ENCODE results near the gene EPS15. TPM values are rescaled to one million over a fixed set of nuclear protein-coding genes. Genes with fewer than 3 reads are reported as not detected.

The EPS15 gene
- polyA plus RNA-seq, 1 of the 3 experiments (the other 2 are of a cell fraction): 17.0 TPM

DNA sequence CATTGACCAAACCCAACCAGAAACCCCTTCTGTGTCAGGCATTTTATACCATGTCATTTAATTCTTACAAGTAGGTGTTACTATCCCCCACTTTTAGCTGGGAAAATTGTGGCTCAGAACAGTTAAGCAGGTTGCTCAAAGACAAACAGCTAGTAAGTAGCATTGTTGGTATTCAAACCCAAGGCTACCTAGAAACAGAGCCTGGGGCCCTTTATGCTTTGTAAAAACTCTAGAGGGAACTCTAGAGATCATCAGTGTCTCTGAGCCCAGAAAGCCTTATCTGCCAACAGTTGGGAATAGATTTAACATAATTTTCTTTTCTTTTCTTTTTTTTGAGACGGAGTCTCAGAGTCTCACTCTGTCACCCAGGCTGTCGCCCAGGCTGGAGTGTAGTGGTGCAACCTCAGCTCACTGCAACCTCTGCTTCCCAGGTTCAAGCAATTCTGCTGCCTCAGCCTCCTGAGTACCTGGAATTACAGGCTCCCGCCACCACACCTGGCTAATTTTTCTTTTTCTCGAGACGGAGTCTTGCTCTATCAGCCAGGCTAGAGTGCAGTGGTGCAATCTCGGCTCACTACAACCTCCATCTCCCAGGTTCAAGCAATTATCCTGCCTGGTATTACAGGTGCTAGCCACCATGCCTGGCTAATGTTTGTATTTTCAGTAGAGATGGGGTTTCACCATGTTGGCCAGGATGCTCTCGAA lies 49.3 kb upstream of the EPS15 start:
- no peak overlapping the region for H3K9ac ChIP-seq

GRCh38 chr1:51567653-51568052 lies 48.6 kb upstream of the EPS15 start:
- no peak overlapping the region for H3K4me3 ChIP-seq (ENCODE audit: low read depth in 2 of 2, low read length in 1 of 2)
- H4K20me1 ChIP-seq (ENCODE audit: insufficient read depth): no peaks in the 10 kb centered on the region
- H3K4me2 ChIP-seq: peak overlapping the region; percentile 36; the same call in 1 of the 2 replicates
- H3F3A ChIP-seq (replicated peaks; ENCODE audit: insufficient read depth): peaks cover 31% of the 10 kb centered on the region
- H3K27ac ChIP-seq (ENCODE audit: low read depth in 2 of 2, low read length in 1 of 2): peak overlapping the region; percentile 67 to 86; a peak in 3 of 4 replicates
- H3K9ac ChIP-seq: no peak overlapping the region; the same call in 1 of the 2 replicates
- no peaks in the 10 kb centered on the region for H3K79me2 ChIP-seq (ENCODE audit: insufficient read depth)
- no peak for DNase-seq
- POLR2A ChIA-PET: no interaction called here
- no peaks in the 10 kb centered on the region for H3K36me3 ChIP-seq (replicated peaks in 1 of 2; ENCODE audit: control insufficient read depth in 1 of 2, insufficient read depth in 2 of 2, low read length in 1 of 2)
- no peak overlapping the region for H2AFZ ChIP-seq (ENCODE audit: low read depth)
- CTCF ChIA-PET: interaction anchor here (0.8 to 1.8 kb wide), 2 partner anchors 49 to 201 kb away, joined by 3 to 6 read pairs; no protein-coding TSS in a partner anchor
- peaks cover 4 to 36% of the 10 kb centered on the region in 2 experiments; a peak in 3 of 4 replicates for H3K4me1 ChIP-seq (ENCODE audit: control insufficient read depth in 1 of 2, insufficient read depth in 2 of 2, low read depth in 1 of 2, low read length in 1 of 2)
- no peaks in the 10 kb centered on the region for H3K9me2 ChIP-seq
- no peaks in the 10 kb centered on the region for H3K27me3 ChIP-seq (ENCODE audit: insufficient read depth)
- H3K9me3 ChIP-seq: no peaks in the 10 kb centered on the region
- TF ChIP-seq FOXJ3 (CRISPR knock-in tag; IDR thresholded peaks at IDR 0.05): no peak
- peak; percentile 54; the same call in 1 of the 2 replicates for TF ChIP-seq TAF1 (IDR thresholded peaks at IDR 0.05; ENCODE audit: borderline replicate concordance, low read depth, low read length)
- no peak for TF ChIP-seq USF2 (IDR thresholded peaks at IDR 0.05; ENCODE audit: borderline replicate concordance, low read depth, low read length)
- TF ChIP-seq GATA2 (CRISPR knock-in tag; IDR thresholded peaks at IDR 0.05): no peak
- no peak for TF ChIP-seq MXI1 (IDR thresholded peaks at IDR 0.05; ENCODE audit: low read depth, low read length)
- peak; percentile 81 for TF ChIP-seq FOSL2 (IDR thresholded peaks at IDR 0.05; ENCODE audit: borderline replicate concordance, low read depth)
- peak; percentile 22; the same call in 1 of the 2 replicates for TF ChIP-seq RCOR1 (IDR thresholded peaks at IDR 0.05; ENCODE audit: low read length)
- peak; percentile 93; the same call in 1 of the 2 replicates for TF ChIP-seq SIN3A (IDR thresholded peaks at IDR 0.05; ENCODE audit: borderline replicate concordance, low read depth, low read length)
- no peak for TF ChIP-seq RAD21 (IDR thresholded peaks at IDR 0.05; ENCODE audit: low read length)
- peak; percentile 95 for TF ChIP-seq RXRA (IDR thresholded peaks at IDR 0.05; ENCODE audit: borderline replicate concordance, low read depth)
- TF ChIP-seq ELF1 (IDR thresholded peaks at IDR 0.05): no peak; the same call in 1 of the 2 replicates
- no peak; the same call in 1 of the 2 replicates for TF ChIP-seq YY1 (IDR thresholded peaks at IDR 0.05; ENCODE audit: low read depth)
- TF ChIP-seq MEF2A (IDR thresholded peaks at IDR 0.05; ENCODE audit: borderline replicate concordance, low read depth): peak; percentile 80
- TF ChIP-seq REST (IDR thresholded peaks at IDR 0.05; ENCODE audit: low read depth, low read length): peak; percentile 68
- TF ChIP-seq, protein P1, sequence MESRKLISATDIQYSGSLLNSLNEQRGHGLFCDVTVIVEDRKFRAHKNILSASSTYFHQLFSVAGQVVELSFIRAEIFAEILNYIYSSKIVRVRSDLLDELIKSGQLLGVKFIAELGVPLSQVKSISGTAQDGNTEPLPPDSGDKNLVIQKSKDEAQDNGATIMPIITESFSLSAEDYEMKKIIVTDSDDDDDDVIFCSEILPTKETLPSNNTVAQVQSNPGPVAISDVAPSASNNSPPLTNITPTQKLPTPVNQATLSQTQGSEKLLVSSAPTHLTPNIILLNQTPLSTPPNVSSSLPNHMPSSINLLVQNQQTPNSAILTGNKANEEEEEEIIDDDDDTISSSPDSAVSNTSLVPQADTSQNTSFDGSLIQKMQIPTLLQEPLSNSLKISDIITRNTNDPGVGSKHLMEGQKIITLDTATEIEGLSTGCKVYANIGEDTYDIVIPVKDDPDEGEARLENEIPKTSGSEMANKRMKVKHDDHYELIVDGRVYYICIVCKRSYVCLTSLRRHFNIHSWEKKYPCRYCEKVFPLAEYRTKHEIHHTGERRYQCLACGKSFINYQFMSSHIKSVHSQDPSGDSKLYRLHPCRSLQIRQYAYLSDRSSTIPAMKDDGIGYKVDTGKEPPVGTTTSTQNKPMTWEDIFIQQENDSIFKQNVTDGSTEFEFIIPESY (IDR thresholded peaks at IDR 0.05; ENCODE audit: borderline replicate concordance, low read depth): peak; percentile 84; the same call in 1 of the 2 replicates
- TF ChIP-seq NFIC (IDR thresholded peaks at IDR 0.05; ENCODE audit: borderline replicate concordance): peak; percentile 100
- peak; percentile 90; the same call in 1 of the 2 replicates for TF ChIP-seq FOXM1 (IDR thresholded peaks at IDR 0.05; ENCODE audit: low read depth)
- no peak for TF ChIP-seq RFX5 (IDR thresholded peaks at IDR 0.05; ENCODE audit: low read length)
- peak; percentile 100 for TF ChIP-seq TCF12 (IDR thresholded peaks at IDR 0.05)
- TF ChIP-seq, protein P2, sequence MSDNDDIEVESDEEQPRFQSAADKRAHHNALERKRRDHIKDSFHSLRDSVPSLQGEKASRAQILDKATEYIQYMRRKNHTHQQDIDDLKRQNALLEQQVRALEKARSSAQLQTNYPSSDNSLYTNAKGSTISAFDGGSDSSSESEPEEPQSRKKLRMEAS (IDR thresholded peaks at IDR 0.05; ENCODE audit: low read depth): peak; percentile 69; the same call in 1 of the 2 replicates

More for the DNA sequence above, 49.3 kb upstream of the EPS15 start:
- no peaks in the 10 kb centered on the region for H3K27me3 ChIP-seq (ENCODE audit: insufficient read depth)
- no peak for DNase-seq
- H3K9me2 ChIP-seq: no peaks in the 10 kb centered on the region
- H3K4me2 ChIP-seq: peak overlapping the region; percentile 30; the same call in 1 of the 2 replicates
- POLR2A ChIA-PET: no interaction called here
- H3K4me3 ChIP-seq (ENCODE audit: low read depth in 2 of 2, low read length in 1 of 2): no peak overlapping the region
- H4K20me1 ChIP-seq (ENCODE audit: insufficient read depth): no peaks in the 10 kb centered on the region
- WGBS (ENCODE audit: low lambda C conversion rate): 92% methylated on average over 7 of the region's 7 CpGs
- peaks cover 31% of the 10 kb centered on the region for H3F3A ChIP-seq (replicated peaks; ENCODE audit: insufficient read depth)
- no peak for TF ChIP-seq CHD2 (IDR thresholded peaks at IDR 0.05; ENCODE audit: low read length, partially characterized antibody)
- H2AFZ ChIP-seq (ENCODE audit: low read depth): no peak overlapping the region
- peaks cover 4 to 36% of the 10 kb centered on the region in 2 experiments; a peak in 3 of 4 replicates for H3K4me1 ChIP-seq (ENCODE audit: control insufficient read depth in 1 of 2, insufficient read depth in 2 of 2, low read depth in 1 of 2, low read length in 1 of 2)
- peak overlapping the region; percentile 67 to 86; a peak in 3 of 4 replicates for H3K27ac ChIP-seq (ENCODE audit: low read depth in 2 of 2, low read length in 1 of 2)
- CTCF ChIA-PET: interaction anchor here (0.8 to 1.8 kb wide), 6 partner anchors 31 to 214 kb away, joined by 3 to 6 read pairs (median 4); no protein-coding TSS in a partner anchor
- H3K79me2 ChIP-seq (ENCODE audit: insufficient read depth): no peaks in the 10 kb centered on the region
- no peaks in the 10 kb centered on the region for H3K9me3 ChIP-seq
- H3K36me3 ChIP-seq (replicated peaks in 1 of 2; ENCODE audit: control insufficient read depth in 1 of 2, insufficient read depth in 2 of 2, low read length in 1 of 2): no peaks in the 10 kb centered on the region

Measured in SK-N-SH (cell line).